Sigmoid colon (tissue), 7 donors: ENCODE measurements around the gene DIS3L2. TPM values are rescaled to one million over a fixed set of nuclear protein-coding genes. Genes with fewer than 3 reads are reported as not detected.

Source experiments
- DNase-seq: peaks from one replicate; pipeline ENCODE4 v3.0.0-alpha.2; 2019
- H3K27ac ChIP-seq, 4 donors: fragments of 200-600 bp; sonication (generic); one replicate each; pipeline ENCODE4 v1.5.1; 2016 to 2019; ENCODE audit warnings: mild to moderate bottlenecking in 1 of 4
- H3K27me3 ChIP-seq, 3 donors: fragments of 200-600 bp; sonication (generic); one replicate each; pipeline ENCODE4 v1.5.1; 2019; ENCODE audit warnings: mild to moderate bottlenecking in 1 of 3
- H3K36me3 ChIP-seq, 4 donors: fragments of 200-600 bp; sonication (generic); one replicate each; pipeline ENCODE4 v1.5.1; 2016 to 2019
- H3K4me1 ChIP-seq, 4 donors: fragments of 200-600 bp; sonication (generic); one replicate each; pipeline ENCODE4 v1.5.1; 2017 to 2019
- H3K4me3 ChIP-seq, 4 donors: fragments of 200-600 bp; sonication (generic); one replicate each; pipeline ENCODE4 v1.5.1; 2017 to 2019; ENCODE audit warnings: mild to moderate bottlenecking in 2 of 4, moderate library complexity in 1 of 4
- H3K9me3 ChIP-seq, 4 donors: fragments of 200-600 bp in 3 of 4; sonication (generic) in 3 of 4; one replicate each; pipeline versions ENCODE4 v1.5.1 to v1.6.1; 2013 to 2019
- CTCF ChIP-seq, 4 experiments: fragments of 450-650 bp in 3 of 4; fragments of 200-600 bp in 1 of 4; IDR thresholded peaks; one replicate each; pipeline ENCODE4 v1.5.1; 2016 to 2019; ENCODE audit warnings: antibody characterized with exemption in 4 of 4, mild to moderate bottlenecking in 3 of 4, moderate library complexity in 2 of 4
- EP300 ChIP-seq, 4 donors: sonication (generic); formaldehyde crosslinking; IDR thresholded peaks; one replicate each; pipeline ENCODE4 v1.6.1; 2017; ENCODE audit warnings: antibody characterized with exemption in 4 of 4
- POLR2A ChIP-seq, 2 donors: fragments of 450-650 bp; IDR thresholded peaks; one replicate each; pipeline ENCODE4 v1.6.1; 2016; ENCODE audit warnings: antibody characterized with exemption in 2 of 2, mild to moderate bottlenecking in 2 of 2, moderate library complexity in 2 of 2
- POLR2AphosphoS5 ChIP-seq, 4 donors: sonication (generic); formaldehyde crosslinking; IDR thresholded peaks; one replicate each; pipeline ENCODE4 v1.6.1; 2017; ENCODE audit warnings: antibody characterized with exemption in 4 of 4
- WGBS, 2 donors: extraction: QIAGEN DNeasy Blood & Tissue Kit; methylation state at CpG; one replicate each; pipeline ENCODE4 v1.1.7; 2013; 5-methylcytosine and 5-hydroxymethylcytosine counted together
- intact Hi-C: fragments of 100-400 bp; cut with DNase I; formaldehyde crosslinking; loops from one replicate; pipeline ENCODE4 v1.15.1; 2023
- polyA plus RNA-seq, 3 donors: library from polyadenylated mRNA; stranded (reverse); fragments of 200-250 nt; gene quantifications; one replicate each; pipeline ENCODE4 v1.2.3, GENCODE V29; 2013
- total RNA-seq, 4 donors: library from RNA; depleted of rRNA; stranded (reverse); fragments of >200 nt; gene quantifications; one replicate each; pipeline ENCODE4 v1.1.0, GENCODE V29; 2016
- donor health status: healthy with polysubstance abuse.
- donor health status: Bipolar disorder and iron deficiency.
- donor health status: healthy.

Gene DIS3L2
- total and polyA plus RNA-seq, 7 donors: 8.8 to 37.9 (median 22.5) TPM

- no peak overlapping the region for H3K4me3 ChIP-seq
- intact Hi-C loops: no loop called here
- no peaks in the 10 kb centered on the region for H3K27me3 ChIP-seq
- no peak for TF ChIP-seq EP300 (IDR thresholded peaks at IDR 0.05)
- no peak for TF ChIP-seq CTCF (IDR thresholded peaks at IDR 0.05)
- no peak for TF ChIP-seq POLR2A (IDR thresholded peaks at IDR 0.05)
- no peak for TF ChIP-seq POLR2AphosphoS5 (IDR thresholded peaks at IDR 0.05)
- H3K27ac ChIP-seq: no peak overlapping the region
- DNase-seq: peak; percentile 40
- no peaks in the 10 kb centered on the region for H3K9me3 ChIP-seq
- peaks cover 3 to 53% (median 15%) of the 10 kb centered on the region in 4 donors for H3K36me3 ChIP-seq
- H3K4me1 ChIP-seq: no peaks in the 10 kb centered on the region
- 96 to 97% methylated on average over 15 of the region's 15 CpGs for WGBS, 2 donors
Observed at GRCh38 chr2:232263295-232263694, 301.8 kb downstream of the DIS3L2 start.

GRCh38 chr2:232264081-232264480, 302.6 kb downstream of the DIS3L2 start:
- 93 to 94% methylated on average over 4 of the region's 4 CpGs for WGBS, 2 donors
- Histone ChIP-seq H3K4me3 (no peak overlapping the region), H3K9me3 (no peaks in the 10 kb centered on the region), H3K4me1 (no peaks in the 10 kb centered on the region), H3K36me3 (peaks cover 3 to 60% (median 15%) of the 10 kb centered on the region in 4 donors), H3K27ac (no peak overlapping the region), H3K27me3 (no peaks in the 10 kb centered on the region)
- DNase-seq: peak; percentile 29
- intact Hi-C loops: no loop called here
- TF ChIP-seq POLR2A (IDR thresholded peaks at IDR 0.05) (no peak), CTCF (IDR thresholded peaks at IDR 0.05) (no peak), POLR2AphosphoS5 (IDR thresholded peaks at IDR 0.05) (no peak), EP300 (IDR thresholded peaks at IDR 0.05) (no peak)

- DNase-seq: peak; percentile 20
- no peaks in the 10 kb centered on the region for H3K27me3 ChIP-seq
- intact Hi-C loops: no loop called here
- H3K9me3 ChIP-seq: no peaks in the 10 kb centered on the region
- TF ChIP-seq CTCF (IDR thresholded peaks at IDR 0.05) (no peak), POLR2A (IDR thresholded peaks at IDR 0.05) (no peak), POLR2AphosphoS5 (IDR thresholded peaks at IDR 0.05) (no peak), EP300 (IDR thresholded peaks at IDR 0.05) (no peak)
- no peaks in the 10 kb centered on the region for H3K4me1 ChIP-seq
- H3K36me3 ChIP-seq: peaks cover 3 to 60% (median 15%) of the 10 kb centered on the region in 4 donors
- 88 to 89% methylated on average over 5 of the region's 5 CpGs for WGBS, 2 donors
- no peak overlapping the region for H3K27ac ChIP-seq
- H3K4me3 ChIP-seq: no peak overlapping the region
Observed at GRCh38 chr2:232265329-232265728, 303.8 kb downstream of the DIS3L2 start.

- H3K36me3 ChIP-seq: peaks cover 0 to 38% (median 8%) of the 10 kb centered on the region in 4 donors
Observed at GRCh38 chr2:232268636-232269165, 307.2 kb downstream of the DIS3L2 start.

More at GRCh38 chr2:232268636-232269165, 307.2 kb downstream of the DIS3L2 start:
- Histone ChIP-seq H3K4me3 (no peak overlapping the region), H3K9me3 (no peaks in the 10 kb centered on the region), H3K27me3 (no peaks in the 10 kb centered on the region), H3K27ac (no peak overlapping the region), H3K4me1 (no peaks in the 10 kb centered on the region)
- no peak for TF ChIP-seq POLR2AphosphoS5 (IDR thresholded peaks at IDR 0.05)
- no peak for TF ChIP-seq CTCF (IDR thresholded peaks at IDR 0.05)
- TF ChIP-seq EP300 (IDR thresholded peaks at IDR 0.05): no peak
- no peak for TF ChIP-seq POLR2A (IDR thresholded peaks at IDR 0.05)
- WGBS, 2 donors: 90 to 93% methylated on average over 4 of the region's 4 CpGs
- DNase-seq: peak; percentile 39
- intact Hi-C loops: no loop called here
